GM18507 (cell line): ENCODE measurements around the gene CERS6.

Experiments used
- DNase-seq: peaks from one replicate; pipeline ENCODE4 v3.0.0; 2011; ENCODE audit warnings: low read depth; ENCODE audit not compliant: insufficient read length; ENCODE audit errors: extremely low spot score
- FAIRE-seq: peaks from 2 replicates; lab custom pipeline; 2011; peaks lifted over from hg19 to GRCh38; lab: Jason Lieb, UNC

CERS6 gene

GRCh38 chr2:168439536-168439935 is 16.5 kb upstream of the CERS6 start:
- DNase-seq (no peak), FAIRE-seq (no peak)

- FAIRE-seq = peak; percentile 21
- DNase-seq = no peak
These were observed 14.7 kb upstream of the CERS6 start for GRCh38 chr2:168441214-168441872.

DNA sequence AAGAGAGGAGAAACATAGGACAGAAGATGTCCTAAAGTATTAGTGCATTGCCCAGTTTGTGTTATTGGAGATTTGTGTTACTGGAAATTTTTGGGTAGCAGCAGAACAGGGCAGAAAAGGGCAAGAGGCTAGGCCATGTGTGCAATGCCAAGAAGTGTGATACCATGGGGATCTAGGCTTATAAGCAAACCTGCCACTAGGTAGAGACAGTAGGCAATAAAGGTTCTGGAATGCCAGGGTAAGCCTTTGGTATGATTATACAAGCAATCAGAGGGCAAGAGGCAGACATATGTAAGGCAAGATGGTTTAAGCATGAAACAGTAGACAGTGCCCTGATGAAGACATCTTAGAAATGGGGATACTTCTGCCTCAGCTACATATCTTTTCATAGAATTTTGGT is 12.3 kb upstream of the CERS6 start:
- FAIRE-seq (no peak), DNase-seq (no peak)

GRCh38 chr2:168445960-168446359 is 10.1 kb upstream of the CERS6 start:
- FAIRE-seq (no peak), DNase-seq (no peak)

GRCh38 chr2:168448980-168449379 is 7.1 kb upstream of the CERS6 start:
- DNase-seq (no peak), FAIRE-seq (peak; percentile 12)

DNA sequence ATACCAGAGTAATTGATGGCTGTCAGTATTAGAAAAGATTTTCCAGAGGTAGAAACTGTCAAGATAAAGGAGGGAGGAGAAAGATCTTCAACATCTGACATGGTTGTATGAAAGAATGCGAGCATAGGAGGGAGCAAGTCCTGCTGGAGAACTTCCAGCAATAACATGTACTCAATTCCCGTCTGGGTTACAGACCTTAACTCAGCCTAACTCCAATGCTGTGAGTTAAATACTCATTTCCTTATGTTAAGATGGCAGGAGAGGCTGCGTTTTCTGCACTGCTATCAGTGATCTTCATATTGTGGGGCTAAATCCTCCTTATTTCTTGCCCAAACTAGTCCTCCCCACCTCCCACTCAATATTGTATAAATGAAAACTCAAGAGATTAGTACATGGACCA is 6.7 kb upstream of the CERS6 start:
- no peak for DNase-seq
- FAIRE-seq = no peak

DNA sequence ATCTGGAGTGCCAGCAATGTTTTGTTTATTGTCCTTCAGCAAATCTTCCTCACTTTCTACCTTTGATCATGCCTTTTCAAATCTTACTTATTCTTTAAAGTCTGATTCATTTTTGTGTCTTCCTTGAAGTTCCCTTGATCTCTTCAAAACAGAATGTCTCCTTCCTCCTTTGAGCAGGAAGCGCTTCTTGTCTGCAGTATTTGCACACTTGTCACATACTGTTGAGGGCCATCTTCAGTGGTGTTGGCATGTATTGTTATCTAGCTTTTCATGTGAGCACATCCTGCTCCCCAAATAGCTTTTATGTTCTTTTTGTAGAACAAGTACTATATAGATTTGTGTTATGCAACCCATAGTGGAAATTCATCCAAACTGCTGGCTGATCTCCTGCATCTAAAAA is 5.9 kb upstream of the CERS6 start:
- DNase-seq (no peak), FAIRE-seq (no peak)

DNA sequence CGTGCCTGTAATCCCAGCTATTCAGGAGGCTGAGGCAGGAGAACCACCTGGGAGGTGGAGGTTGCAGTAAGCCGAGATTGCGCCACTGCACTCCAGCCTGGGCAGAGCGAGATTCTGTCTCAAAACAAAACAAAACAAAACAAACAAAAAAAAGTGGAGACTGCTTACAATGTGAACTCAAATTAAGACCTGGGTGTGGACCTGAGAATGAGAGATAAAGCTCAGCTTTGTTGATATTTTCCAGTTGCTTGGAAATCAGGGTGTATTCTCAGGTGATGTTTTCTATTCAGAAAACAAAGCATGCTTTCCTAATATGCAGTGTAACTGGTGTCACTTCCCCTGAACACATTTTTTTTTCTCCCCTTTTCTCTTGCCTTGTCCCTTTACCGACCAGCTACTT is 5.3 kb upstream of the CERS6 start:
- no peak for DNase-seq
- no peak for FAIRE-seq

- FAIRE-seq = no peak
- no peak for DNase-seq
These were observed 3.3 kb upstream of the CERS6 start for GRCh38 chr2:168452781-168453180.

DNA sequence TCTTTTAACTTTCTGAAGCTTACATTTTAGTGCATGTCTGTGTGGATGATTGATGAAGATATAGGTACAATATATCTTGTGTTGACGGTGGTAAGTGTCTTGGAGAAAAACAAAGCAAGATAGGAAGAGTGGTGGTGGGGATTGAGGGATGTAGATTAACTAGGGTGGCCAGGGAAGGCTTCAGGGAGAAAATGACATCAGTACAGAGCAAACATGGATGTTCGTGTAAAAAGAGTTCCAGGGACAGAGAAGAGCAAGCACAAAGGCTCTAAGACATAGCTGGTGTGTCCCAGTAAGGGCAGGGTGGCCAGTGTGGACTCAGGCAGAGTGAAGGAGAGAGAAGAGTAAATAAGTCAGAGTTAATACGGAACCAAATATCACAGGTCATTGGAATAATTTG is 2.7 kb upstream of the CERS6 start:
- DNase-seq = no peak
- FAIRE-seq = no peak

DNA sequence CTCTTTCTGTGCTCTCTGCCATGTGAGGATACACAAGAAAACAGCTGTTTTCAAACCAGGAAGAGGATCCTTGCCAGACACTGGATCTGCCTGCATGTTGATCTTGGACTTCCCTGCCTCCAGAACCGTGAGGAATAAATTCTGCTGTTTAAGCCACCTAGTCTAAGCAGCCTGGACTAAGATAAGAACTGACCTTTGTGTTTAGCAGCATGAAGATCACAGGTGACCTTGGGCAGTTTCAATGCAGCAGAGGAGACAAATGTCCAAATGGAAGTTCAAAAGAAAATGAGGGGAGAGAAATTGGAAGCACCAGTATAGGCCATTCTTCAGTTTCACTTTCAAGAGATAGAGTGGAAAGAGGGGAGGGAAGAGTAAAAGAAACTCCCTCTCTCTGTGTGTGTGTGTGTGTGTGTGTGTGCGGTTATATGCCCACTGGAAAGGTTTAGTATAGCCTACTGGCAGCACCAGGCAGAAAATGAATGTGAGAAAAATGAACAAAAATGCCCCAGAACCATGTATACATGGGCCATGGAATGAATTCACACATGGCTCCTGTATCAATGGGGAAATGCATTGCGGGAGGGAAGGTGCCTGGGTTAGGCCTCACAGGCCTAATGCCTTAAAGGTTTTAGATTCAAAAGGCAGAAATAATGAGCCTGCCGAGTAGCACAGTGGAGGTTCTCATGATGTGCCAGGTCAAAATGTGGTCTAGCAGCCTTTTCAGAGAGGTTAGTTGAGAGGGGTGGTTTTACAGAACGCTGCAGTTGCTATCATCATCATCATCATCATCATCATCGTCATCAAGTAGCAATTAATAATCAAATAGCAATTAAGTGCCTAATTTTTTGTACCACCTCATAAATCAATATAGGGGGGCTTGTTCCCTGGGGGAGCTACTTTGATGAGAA is 1.1 kb upstream of the CERS6 start:
- FAIRE-seq = peak; percentile 12
- no peak for DNase-seq

GRCh38 chr2:168456521-168457189 is 583 bp downstream of the CERS6 start:
- FAIRE-seq = peak; percentile 41

GRCh38 chr2:168457190-168457895 is 1.3 kb downstream of the CERS6 start:
- FAIRE-seq = peak; percentile 48

More at GRCh38 chr2:168456521-168457189, 583 bp downstream of the CERS6 start:
- DNase-seq = no peak

GRCh38 chr2:168458139-168458538 is 2.1 kb downstream of the CERS6 start:
- FAIRE-seq = no peak
- no peak for DNase-seq

More at GRCh38 chr2:168457190-168457895, 1.3 kb downstream of the CERS6 start:
- DNase-seq = no peak

DNA sequence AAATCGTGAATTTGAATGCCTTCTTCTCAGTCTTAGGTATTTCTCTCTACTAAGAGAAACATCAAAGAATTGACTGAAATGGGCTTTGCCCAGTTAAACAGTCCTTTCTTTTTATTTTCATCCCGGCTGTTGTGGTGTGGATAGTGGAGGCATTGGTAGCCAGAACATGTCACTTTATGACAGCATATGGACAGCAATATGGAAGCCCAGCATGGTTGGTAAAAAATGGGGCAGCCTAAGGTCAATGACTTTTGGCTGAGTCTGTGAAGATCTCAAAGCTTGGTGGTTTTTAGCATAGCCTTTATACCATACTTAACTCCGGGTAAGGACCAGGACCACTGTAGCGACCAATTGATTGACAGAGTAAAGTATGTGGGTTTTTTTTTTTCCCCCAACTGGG is 3.2 kb downstream of the CERS6 start:
- DNase-seq (no peak), FAIRE-seq (no peak)

DNA sequence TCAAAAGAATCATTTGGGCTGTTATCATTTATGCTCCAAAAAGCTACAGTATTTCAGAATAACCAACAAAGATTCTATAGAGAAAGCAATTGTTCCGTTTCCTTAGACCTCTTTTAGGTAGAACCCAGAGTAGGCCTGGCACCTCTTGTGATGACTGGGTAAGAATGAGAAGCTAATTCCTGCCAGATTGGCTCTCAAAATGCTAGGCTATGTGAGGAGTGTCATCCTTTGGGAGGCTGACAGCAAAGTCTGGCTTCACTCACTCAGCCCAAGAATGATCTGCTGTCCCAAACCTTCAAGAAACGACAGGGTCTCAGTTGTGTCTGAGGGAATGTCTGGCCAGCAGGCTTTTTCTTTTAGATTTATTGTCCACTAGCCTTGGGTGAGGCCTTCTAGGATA is 4.5 kb downstream of the CERS6 start:
- FAIRE-seq = no peak
- no peak for DNase-seq

DNA sequence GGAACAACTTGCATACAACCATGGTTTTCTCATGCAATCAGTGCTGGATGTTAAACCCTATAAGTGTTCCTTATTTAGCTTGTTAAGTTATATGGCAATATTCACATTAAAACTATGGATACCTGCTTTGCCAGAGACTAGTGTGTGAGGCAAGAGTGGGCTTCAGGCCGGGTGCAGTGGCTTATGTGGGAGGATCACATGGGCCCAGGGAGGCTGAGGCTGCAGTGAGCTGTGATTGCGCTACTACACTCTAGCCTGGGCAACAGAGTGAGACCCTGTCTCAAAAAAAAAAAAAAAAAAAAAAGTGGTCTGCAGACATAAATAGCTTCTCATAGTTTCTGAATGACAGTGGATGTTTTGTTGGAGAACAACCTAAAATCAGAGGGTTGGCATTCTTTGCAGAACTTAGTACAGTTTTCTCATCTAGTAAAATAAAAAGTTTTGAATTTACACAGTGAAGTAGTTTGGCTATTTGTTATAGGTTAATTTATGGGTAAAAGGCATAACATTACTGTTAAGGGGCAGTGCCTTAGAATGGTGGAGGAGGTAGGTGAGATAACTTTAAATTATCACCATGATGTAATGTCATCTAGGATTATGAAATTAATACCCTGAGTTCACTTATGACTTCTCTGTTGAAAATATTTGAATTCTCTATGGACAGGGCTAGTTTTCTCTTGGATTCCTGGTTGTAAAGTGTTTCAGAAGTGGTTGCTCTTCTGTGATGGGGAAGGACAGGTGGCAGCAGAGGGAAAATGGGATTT is 5.3 kb downstream of the CERS6 start:
- FAIRE-seq (no peak), DNase-seq (no peak)

- peak; percentile 60 for FAIRE-seq
- DNase-seq = no peak
These were observed 5.9 kb downstream of the CERS6 start for GRCh38 chr2:168461942-168462331.

DNA sequence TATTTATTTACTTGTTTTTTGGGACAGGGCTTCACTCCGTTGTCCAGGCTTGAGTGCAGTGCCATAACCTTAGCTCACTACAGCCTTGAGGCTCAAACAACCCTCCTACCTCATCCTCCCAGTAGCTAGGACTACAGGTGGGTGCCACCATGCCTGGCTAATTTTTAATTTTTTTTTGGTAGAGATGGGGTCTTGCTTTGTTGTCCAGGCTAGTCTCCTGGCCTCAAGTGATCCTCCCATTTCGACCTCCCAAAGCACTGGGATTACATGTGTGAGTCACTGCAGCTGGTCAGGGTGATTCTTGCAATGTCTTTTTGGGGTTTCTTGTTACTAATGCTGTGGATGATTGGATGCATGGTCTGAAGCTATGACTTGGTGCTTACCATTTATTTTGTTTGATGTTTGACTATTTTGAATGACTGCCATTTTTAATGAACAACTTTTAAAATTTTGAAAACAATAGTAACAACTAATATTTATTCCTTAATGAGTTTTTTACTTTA is 6.5 kb downstream of the CERS6 start:
- FAIRE-seq (peak; percentile 62), DNase-seq (no peak)
